ENCODE measurements around the gene PRMT7.

The PRMT7 gene

GRCh38 chr16:68347605-68348004 lies 36.8 kb downstream of the PRMT7 start:
- no peak for DNase-seq (ENCODE audit: low spot score)

DNA sequence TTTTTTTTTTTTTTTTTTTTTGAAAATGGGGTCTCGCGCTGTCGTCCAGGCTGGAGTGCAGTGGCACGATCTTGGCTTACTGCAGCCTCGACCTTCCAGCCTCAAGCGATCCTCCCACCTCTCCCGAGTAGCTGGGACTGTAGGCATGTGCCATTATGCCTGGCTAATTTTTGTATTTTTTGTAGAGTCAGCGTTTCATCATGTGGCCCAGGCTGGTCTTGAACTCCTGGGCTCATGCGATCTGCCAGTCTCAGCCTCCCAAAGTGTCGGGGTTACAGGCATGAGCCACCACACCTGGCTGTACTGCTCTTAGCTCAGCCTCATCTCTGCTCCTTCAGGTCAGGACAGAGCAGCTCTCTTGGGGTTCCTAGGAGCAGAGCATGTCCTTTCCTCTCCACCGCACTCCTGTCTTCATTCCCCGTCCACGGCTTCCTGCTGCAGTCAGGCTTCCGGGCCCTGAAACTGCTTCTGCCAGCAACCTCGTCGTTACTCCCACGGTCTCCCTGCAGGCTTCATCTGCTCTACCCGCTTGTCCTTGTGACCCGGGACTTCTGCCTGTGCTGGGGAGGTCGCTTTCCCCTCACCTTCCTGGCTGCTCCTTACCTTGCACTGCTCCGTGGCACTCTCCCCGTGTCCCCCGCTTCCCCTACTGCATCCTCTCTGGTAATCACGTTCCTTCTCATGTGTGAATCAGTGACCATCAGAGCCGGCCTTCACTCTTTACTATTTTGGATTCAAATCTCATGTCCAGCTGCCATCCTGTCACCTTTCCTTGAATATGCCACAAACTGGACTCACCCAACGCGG lies 38.0 kb downstream of the PRMT7 start:
- DNase-seq (ENCODE audit: low spot score) = no peak

- DNase-seq (ENCODE audit: low spot score) = no peak
These were observed 39.1 kb downstream of the PRMT7 start for GRCh38 chr16:68349838-68350410.

DNA sequence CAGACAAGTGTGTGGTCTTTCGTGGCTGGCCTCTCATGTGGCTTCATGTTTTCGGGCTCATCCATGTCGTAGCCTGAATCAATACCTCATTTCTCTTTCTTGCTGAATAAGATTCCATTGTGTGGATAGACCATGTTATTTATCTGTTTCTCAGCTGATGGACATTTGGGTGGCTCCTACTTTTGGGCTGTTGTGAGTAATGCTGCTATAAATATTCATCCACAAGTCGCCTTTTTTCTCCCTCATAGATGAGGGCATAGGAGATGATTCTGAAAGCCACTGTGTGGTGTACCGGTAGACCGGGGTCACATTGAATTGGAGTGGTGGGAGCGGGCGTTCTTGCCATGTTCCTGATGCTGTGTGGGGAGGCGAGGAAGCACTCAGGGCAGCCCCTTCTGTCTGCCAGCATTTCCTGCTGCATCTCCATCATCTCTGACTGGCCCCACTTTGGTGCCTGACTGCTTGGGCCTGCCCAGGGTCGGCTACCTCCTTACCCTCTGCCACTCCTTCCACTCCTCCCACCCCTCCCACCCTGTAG lies 40.1 kb downstream of the PRMT7 start:
- no peak for DNase-seq (ENCODE audit: low spot score)

DNA sequence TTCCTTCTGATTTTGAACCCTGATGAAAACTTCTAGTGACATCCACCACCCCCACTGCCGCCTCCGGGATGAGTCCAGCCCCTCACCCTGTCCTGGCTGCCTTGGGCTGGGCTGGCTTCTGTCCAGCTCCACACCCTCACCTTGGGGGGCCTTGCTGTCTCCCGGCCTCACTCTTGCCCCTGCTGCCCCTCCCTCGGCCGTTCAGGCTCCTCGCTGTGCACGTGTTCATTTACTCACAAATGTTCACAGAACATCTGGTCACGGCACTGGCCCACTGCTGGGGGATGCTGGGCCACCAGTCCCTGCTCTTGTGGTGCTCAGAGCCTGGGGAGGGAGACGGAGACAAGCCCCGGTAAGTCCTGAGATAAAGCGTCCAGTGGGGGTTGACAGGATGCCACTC lies 40.6 kb downstream of the PRMT7 start:
- no peak for DNase-seq (ENCODE audit: low spot score)

DNA sequence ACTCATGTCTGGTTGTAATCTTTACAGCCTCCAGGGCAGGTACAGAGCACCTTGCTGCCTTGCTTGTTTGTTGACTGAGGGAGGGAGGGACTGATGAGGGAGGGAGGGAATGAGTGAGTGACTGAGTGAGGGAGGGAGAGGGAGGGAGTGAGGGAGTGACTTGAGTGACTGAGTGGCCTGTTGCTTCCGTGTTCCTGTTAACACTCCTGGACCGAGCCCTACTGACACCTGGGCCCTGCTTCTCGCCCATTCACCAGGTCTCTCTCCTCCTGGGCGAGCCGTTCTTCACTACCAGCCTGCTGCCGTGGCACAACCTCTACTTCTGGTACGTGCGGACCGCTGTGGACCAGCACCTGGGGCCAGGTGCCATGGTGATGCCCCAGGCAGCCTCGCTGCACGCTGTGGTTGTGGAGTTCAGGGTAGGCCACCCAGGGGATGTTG lies 41.2 kb downstream of the PRMT7 start:
- no peak for DNase-seq (ENCODE audit: low spot score)

GRCh38 chr16:68353366-68353765 lies 42.5 kb downstream of the PRMT7 start:
- DNase-seq (ENCODE audit: low spot score) = no peak

DNA sequence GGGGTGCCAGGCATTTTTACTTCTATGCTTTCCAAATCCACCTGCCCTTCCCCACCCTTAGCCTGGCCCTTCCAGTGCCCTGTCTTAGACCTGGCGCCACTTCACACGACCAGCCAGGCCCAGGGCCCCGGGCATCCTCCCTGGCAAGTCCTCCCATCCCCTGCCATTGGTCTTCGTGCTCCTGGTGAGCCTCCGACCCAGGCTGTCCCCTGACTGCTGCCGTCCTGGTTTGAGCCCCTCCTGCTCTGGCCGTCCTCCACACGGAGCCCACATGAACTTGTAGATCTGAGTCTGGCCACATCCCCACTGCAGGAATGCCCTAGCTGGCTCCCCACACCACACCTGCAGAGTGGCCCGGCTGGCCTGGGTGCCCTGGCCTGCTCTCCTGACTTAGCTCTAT lies 44.0 kb downstream of the PRMT7 start:
- no peak for DNase-seq (ENCODE audit: low spot score)

- DNase-seq (ENCODE audit: low spot score) = no peak
These were observed 44.8 kb downstream of the PRMT7 start for GRCh38 chr16:68355447-68356248.

DNA sequence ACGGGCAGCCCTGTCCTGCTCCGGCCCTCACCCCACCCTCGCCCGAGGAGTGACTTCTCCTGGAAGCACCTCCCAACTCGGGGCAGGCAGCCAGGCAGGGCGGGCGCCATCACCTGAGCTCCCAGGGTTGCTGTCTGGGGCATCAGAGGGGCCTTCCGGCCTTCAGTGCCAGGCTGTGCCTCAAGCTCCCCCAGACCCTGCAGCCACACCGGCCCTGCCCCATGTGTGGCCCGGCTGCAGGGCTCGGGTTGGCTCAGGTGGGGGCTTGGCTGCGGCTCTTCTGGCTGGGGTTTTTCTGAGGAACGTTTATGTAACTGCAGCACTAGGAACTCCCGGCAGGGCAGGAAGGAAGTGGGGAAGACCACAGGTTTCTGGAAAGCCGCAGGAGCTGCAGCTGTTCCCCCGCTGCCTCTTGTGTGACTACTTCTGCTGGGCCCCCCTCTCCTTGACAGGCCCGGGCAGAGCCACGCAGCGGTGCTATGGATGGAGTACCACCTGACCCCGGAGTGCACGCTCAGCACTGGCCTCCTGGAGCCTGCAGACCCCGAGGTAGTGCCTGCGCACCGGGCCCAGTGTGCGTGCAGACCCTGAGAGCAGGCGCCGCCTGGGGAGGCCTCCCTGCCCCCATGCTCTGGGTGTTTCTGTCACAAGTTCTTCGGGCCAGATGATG lies 45.6 kb downstream of the PRMT7 start:
- DNase-seq (ENCODE audit: low spot score) = no peak

- no peak for DNase-seq (ENCODE audit: low spot score)
These were observed 46.1 kb downstream of the PRMT7 start for GRCh38 chr16:68356919-68357286.

GRCh38 chr16:68357521-68357922 lies 46.7 kb downstream of the PRMT7 start:
- DNase-seq (ENCODE audit: low spot score) = no peak

GRCh38 chr16:68357923-68358322 lies 47.1 kb downstream of the PRMT7 start:
- no peak for DNase-seq (ENCODE audit: low spot score)

- DNase-seq (ENCODE audit: low spot score) = no peak
These were observed 48.1 kb downstream of the PRMT7 start for GRCh38 chr16:68358951-68359350.

DNA sequence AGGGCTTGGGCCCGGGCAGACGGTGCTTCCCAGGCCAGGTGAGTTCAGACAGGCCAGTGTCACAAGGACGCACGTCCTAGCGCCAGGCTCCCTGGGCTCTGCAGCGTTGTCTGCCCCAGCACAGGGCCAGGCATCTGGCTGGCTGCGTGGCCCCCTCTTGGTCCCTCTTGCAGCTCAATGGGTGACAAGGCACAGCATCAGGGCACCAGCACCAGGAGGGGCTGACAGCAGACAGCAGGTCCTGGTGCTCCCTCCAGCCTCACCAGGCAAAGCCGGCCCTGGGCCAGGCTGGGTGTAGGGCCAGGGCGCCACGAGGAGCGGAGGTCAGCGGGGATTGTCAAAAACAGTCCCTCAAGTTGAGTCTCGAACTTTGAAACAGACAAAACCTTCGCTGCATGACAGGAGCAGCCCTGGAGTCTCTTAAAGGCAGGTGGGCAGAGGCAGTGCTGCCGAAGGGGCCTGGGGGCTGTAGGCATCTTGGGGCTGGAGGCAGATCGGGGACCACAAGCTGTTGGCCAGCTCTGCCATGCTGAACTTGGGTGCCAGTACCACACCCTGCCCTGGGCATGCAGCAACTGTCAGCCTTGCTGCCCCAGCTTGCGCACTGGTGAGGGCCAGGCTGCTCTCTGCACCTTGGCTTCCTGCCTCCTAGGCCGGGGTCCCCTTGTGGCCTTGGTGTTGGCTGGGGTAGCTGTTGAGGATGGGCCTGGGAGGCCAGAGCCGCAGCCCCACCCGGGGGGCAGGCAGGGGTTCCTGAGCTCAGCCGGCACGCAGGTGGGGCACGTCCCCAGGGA lies 48.8 kb downstream of the PRMT7 start:
- no peak for DNase-seq (ENCODE audit: low spot score)

- DNase-seq (ENCODE audit: low spot score) = no peak
These were observed 49.7 kb downstream of the PRMT7 start for GRCh38 chr16:68360547-68360946.

- no peak for DNase-seq (ENCODE audit: low spot score)
These were observed 50.1 kb downstream of the PRMT7 start for GRCh38 chr16:68360956-68361355.

DNA sequence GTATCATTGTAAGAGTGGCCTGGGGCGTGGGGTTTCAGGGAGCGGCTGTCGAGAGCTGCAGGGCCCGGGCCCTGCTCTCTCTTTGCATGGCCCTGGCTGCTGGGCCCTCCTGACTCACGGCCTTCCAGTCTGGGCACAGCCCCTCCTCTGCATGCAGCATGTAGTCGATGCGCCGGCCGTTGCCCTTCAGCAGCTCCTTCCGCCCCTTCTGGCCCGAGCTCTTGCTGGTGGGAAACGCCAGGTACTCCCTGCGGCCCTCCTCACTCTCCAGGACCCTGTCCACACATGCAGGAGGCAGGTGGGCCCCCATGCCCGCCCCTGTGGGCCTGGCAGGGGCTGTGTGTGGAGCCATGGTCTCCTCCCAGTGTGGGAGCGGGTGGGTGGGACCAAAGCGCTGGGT lies 50.7 kb downstream of the PRMT7 start:
- peak; percentile 60 for DNase-seq (ENCODE audit: low spot score)

GRCh38 chr16:68362262-68362913 lies 51.6 kb downstream of the PRMT7 start:
- DNase-seq (ENCODE audit: low spot score) = no peak

DNA sequence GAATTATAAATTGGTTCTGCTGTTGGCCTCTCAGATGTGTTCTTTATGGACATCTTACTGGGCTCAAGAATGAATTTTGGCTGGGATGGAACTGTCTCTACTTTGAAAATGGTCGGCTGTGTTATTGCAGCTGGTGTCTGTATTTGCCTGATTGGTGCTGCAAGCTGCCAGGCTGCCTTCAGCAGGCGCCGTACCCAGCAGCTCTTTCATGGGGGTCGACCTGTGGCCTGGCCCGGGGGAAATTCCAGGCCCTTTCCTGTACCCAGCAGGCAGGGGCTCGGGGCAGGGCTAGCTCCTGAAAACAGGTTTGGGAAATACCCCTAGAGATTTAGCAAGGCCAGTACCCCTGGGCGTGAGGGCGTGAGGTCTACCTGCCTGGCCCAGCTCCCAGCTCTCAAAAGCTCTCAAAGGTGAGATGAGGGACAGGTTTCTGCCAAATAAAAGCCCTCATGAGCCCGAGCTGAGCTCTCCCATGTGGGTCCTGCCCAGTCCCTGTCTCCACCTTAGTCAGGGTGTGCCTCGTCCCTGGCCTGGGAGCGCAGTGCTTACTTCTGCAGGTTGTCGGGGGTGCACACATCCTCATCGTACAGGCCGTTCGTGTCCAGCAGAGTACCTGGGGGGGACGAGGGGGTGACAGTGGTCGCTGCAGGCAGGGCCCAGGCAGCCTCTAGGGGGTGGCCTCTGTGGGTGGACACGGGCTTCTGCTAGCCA lies 52.3 kb downstream of the PRMT7 start:
- DNase-seq (ENCODE audit: low spot score) = no peak

All from GM03348 (cell line).